Measurements from ENCODE around the gene MIPEP.

DNA sequence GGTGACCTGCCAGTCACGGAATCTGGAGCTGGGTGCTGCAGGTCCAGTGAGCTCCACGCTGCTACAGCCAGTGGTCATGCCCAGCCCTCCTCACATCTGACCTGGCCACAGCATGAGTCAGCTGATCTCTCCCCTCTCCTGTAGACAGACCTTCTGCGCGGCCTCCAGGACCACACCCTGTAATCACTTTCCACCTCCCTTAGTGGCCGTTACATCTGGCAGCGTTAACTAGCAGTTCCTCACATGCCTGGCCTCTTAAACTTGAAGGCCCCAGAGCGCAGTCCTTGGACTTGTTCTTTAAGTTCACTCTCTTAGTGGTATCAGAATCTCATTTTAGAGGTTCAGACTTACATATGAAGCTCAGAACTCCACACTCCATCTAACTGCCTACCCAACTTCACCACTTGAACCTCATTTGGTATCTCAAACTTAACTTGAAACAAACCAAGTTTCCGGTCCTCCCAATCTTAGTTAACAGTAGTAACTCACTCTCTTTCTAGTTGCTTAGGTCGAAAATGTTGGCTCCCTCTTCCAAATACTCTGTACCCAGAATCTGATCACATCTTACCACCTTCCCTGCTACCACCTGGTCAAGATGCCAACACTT is 22.7 kb downstream of the MIPEP start:
- TF ChIP-seq, protein P1, sequence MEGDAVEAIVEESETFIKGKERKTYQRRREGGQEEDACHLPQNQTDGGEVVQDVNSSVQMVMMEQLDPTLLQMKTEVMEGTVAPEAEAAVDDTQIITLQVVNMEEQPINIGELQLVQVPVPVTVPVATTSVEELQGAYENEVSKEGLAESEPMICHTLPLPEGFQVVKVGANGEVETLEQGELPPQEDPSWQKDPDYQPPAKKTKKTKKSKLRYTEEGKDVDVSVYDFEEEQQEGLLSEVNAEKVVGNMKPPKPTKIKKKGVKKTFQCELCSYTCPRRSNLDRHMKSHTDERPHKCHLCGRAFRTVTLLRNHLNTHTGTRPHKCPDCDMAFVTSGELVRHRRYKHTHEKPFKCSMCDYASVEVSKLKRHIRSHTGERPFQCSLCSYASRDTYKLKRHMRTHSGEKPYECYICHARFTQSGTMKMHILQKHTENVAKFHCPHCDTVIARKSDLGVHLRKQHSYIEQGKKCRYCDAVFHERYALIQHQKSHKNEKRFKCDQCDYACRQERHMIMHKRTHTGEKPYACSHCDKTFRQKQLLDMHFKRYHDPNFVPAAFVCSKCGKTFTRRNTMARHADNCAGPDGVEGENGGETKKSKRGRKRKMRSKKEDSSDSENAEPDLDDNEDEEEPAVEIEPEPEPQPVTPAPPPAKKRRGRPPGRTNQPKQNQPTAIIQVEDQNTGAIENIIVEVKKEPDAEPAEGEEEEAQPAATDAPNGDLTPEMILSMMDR (conservative IDR thresholded peaks at IDR 0.05), result no peak
- TF ChIP-seq EZH2 (IDR thresholded peaks at IDR 0.05; ENCODE audit: low read depth), result no peak

All from PC-9 (cell line).